Mononuclear cell (primary cell): Measurements from ENCODE around the gene OBI1. TPM values are rescaled to one million over a fixed set of nuclear protein-coding genes. Genes with fewer than 3 reads are reported as not detected.

ENCODE experiments used
- H3K27me3 ChIP-seq: 2 replicates; pipeline ENCODE4 v1.6.0; 2011; ENCODE audit warnings: low read length, control low read depth; ENCODE audit not compliant: insufficient read depth
- H3K4me1 ChIP-seq: 2 replicates; pipeline ENCODE4 v1.5.1; 2011; ENCODE audit warnings: mild to moderate bottlenecking, low read length, control low read depth; ENCODE audit not compliant: insufficient read depth
- H3K4me3 ChIP-seq: 2 replicates; pipeline ENCODE4 v1.5.1; 2011; ENCODE audit warnings: mild to moderate bottlenecking, low read length, moderate library complexity
- H3K9me3 ChIP-seq: 2 replicates; pipeline ENCODE4 v1.5.1; 2011; ENCODE audit warnings: low read depth, mild to moderate bottlenecking, control low read depth, low read length
- total RNA-seq: library from RNA; depleted of rRNA; stranded (reverse); fragments of >200 nt; gene quantifications from one replicate; pipeline ENCODE4 v1.2.3, GENCODE V29; 2012

Gene OBI1
- total RNA-seq, 1 donor: 7.5 TPM

DNA sequence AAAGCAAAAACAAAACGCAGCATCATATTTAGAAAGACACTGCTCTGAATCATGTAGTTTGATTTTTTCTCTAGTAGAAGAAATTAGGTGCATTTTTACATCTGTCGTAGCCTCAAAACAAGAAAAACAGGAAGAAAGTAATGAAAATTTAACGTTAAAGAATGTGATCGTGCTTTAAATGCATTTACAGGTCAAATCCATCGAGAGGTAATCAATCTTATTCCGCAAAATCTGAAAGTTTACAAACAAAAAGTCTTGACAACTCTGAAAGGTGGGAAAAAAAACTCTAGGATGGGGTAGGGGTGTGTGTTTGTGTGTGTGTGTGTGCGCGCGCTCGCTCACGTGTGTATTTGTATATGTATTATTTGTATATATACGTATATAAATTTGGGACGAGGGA is 65.8 kb downstream of the OBI1 start:
- peaks cover 18% of the 10 kb centered on the region for H3K4me1 ChIP-seq
- no peak overlapping the region for H3K4me3 ChIP-seq
- no peaks in the 10 kb centered on the region for H3K9me3 ChIP-seq
- peaks cover 100% of the 10 kb centered on the region for H3K27me3 ChIP-seq

DNA sequence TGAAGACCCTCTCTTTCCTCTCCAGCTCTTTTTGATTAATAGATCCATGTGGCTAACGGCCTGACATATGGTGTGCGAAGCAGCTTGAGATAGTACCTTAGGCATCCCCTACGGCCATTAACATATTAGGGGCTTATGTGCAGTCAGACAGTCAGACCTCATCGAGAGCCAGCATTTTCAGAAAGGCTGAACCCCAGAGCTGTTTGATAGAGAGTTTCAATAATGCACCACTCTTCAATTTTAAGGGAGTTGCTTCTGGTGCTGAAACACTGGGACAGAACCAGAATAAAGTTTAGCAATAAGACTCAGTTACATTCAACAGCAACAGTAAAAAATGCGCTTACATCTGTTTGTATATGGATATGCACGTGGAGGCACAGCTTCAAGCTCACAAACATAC is 66.4 kb downstream of the OBI1 start:
- Histone ChIP-seq H3K4me1 (peaks cover 18% of the 10 kb centered on the region), H3K9me3 (no peaks in the 10 kb centered on the region), H3K4me3 (no peak overlapping the region), H3K27me3 (peaks cover 100% of the 10 kb centered on the region)

DNA sequence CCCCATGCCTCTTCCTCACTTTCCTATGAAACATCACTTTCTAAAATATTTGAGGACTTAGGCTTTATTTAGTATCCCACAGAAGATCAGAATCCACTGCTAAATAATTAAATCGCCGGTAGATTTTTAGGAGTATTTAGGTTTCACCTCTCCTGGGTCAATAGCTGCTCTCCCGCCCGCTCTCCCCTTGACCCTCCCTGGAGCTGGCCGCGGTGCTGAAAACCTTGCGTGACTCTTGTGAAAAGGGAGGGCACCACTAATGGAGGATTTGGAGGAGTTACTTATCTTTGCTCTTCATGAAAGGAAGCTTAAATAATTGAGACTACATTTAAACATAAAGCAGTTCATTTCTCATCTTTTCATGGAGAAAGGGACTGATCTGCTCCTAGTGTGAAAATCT is 69.7 kb downstream of the OBI1 start:
- Histone ChIP-seq H3K4me3 (no peak overlapping the region), H3K9me3 (no peaks in the 10 kb centered on the region), H3K4me1 (no peaks in the 10 kb centered on the region), H3K27me3 (peaks cover 98% of the 10 kb centered on the region)

DNA sequence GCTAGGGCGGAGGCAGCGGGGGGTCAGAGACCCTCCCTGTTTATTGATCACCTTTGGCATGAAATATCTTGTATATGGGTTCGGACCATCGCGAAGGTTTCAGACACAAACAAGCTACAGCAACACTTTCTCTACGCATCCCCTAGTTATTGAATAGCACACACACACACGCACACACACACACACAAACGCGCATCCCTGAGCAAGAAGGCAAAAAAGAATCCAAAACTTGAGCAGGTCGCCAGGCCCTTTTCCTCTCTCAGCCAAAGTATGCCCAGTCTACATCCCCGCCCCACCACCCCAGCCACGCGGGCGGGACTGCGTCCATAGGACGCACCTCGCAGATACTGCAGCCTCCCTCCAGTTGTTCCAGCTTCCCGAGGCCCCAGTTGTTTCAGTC is 71.6 kb downstream of the OBI1 start:
- H3K9me3 ChIP-seq: no peaks in the 10 kb centered on the region
- H3K4me1 ChIP-seq: no peaks in the 10 kb centered on the region
- no peak overlapping the region for H3K4me3 ChIP-seq
- H3K27me3 ChIP-seq: peaks cover 91% of the 10 kb centered on the region

DNA sequence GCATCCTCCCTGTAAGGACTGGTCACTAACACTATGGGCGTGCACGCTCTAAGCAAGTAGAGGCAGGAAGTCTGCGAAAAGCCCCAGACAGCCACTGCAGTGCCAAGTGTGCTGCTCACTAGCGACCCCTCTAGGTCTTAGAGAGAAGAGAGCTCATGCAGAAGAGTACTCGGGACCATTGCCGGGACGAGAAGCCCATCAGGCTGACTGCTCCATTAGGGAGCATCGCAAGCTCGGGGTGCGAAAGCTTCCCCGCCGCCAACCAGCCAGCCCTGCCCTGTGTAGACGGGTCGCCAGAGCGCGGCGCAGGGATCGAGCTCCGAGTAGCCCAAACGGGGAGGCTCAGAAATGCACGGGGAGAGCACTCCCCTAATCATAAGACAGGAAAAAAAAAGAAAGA is 72.2 kb downstream of the OBI1 start:
- no peaks in the 10 kb centered on the region for H3K9me3 ChIP-seq
- H3K4me1 ChIP-seq: no peaks in the 10 kb centered on the region
- H3K27me3 ChIP-seq: peaks cover 88% of the 10 kb centered on the region
- no peak overlapping the region for H3K4me3 ChIP-seq

DNA sequence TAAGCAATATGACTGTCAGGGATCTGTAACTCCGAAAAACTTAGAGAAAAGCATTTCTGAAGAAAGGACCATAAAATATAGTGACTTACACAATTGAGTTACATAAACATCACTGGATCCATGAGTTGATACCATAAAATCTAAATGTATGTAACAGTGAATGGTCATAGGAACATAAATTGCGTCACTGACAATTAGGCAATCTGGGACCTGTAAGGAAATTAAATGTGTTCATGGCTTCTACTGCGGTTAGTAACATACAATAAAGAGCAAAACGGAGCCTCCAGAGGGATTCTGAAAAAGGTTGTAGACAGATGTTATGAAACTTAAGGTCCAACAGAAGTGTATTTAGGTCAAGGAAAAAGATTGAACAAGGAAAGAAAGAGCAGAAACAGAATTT is 82.7 kb downstream of the OBI1 start:
- no peaks in the 10 kb centered on the region for H3K9me3 ChIP-seq
- H3K4me3 ChIP-seq: no peak overlapping the region
- H3K27me3 ChIP-seq: peaks cover 3% of the 10 kb centered on the region
- no peaks in the 10 kb centered on the region for H3K4me1 ChIP-seq

DNA sequence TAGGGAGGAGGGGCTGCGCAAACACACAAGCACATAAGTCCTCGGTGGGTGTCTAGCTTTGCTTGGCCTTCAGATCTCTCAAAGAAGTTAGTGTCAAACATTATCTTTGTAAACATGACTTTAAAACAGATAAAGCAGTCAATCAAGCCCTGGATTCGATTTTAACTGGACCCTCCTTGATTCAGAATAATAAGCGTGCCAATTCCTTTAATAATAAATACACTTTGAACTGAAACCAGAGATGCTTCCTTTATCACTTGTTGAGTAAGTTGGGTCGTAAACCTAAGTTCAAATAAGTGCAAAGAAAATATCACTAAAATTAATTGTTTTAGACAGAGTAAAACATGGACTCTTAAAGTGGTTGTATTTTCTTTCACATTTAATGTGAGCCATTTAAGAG is 86.5 kb downstream of the OBI1 start:
- peaks cover 3% of the 10 kb centered on the region for H3K27me3 ChIP-seq
- no peaks in the 10 kb centered on the region for H3K4me1 ChIP-seq
- H3K9me3 ChIP-seq: no peaks in the 10 kb centered on the region
- no peak overlapping the region for H3K4me3 ChIP-seq

DNA sequence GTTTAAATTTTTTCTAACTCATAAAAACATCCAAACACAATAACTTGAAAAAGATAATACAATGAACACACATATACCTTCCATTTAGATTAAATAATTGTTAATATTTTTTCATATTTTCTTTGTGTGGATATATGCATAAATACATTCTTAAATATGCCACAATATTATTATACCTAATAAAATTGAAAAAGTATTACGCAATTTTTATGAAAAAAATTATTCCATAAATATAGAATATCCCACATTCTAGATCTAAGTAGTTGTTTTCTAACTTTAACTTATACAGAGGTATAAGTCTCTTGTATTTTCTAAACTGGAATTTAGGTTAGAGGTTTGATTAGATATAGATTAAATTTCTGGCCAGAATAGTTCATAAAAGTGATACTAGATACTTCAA is 89.9 kb downstream of the OBI1 start:
- Histone ChIP-seq H3K4me1 (no peaks in the 10 kb centered on the region), H3K27me3 (no peaks in the 10 kb centered on the region), H3K4me3 (no peak overlapping the region), H3K9me3 (no peaks in the 10 kb centered on the region)

DNA sequence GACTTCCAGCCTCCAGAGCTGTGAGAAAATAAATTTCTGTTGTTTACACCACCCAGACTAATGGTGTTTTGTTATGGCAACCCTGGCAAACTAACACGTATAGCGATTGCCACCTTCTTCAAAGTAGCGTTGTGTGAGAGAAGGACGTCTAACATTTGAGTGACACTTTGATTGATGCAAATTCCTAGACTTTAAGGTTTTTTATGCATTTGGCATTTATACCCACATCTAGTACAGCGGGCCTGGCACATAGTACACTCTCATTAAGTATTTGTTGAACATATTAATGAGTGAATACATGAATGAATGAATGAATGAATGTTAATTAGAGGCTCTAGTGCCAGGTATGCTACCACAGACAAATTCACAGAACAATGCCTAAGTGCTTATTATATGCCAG is 92.3 kb downstream of the OBI1 start:
- Histone ChIP-seq H3K9me3 (no peaks in the 10 kb centered on the region), H3K4me3 (no peak overlapping the region), H3K4me1 (no peaks in the 10 kb centered on the region), H3K27me3 (no peaks in the 10 kb centered on the region)

Other genes with a start within 250 kb of the OBI1 start
- under 0.01 TPM for gene POU4F1, start 55.6 kb downstream of the OBI1 start, total RNA-seq